Breast epithelium (tissue), 3 donors: Measurements from ENCODE around the gene TRIO.

Experiments used
- CTCF ChIP-seq, 3 donors: fragments of 450-650 bp; IDR thresholded peaks; one replicate each; pipeline ENCODE4 v1.5.1; 2016 to 2017; ENCODE audit warnings: antibody characterized with exemption in 3 of 3, mild to moderate bottlenecking in 3 of 3, moderate library complexity in 3 of 3
- POLR2A ChIP-seq: fragments of 450-650 bp; IDR thresholded peaks from one replicate; pipeline ENCODE4 v1.6.1; 2016; ENCODE audit warnings: antibody characterized with exemption, mild to moderate bottlenecking, moderate library complexity
- POLR2AphosphoS5 ChIP-seq, 3 donors: sonication (generic); formaldehyde crosslinking; IDR thresholded peaks; one replicate each; pipeline ENCODE4 v1.6.1; 2017; ENCODE audit warnings: antibody characterized with exemption in 3 of 3

GRCh38 chr5:14351845-14352712 lies 208.9 kb downstream of the TRIO start:
- TF ChIP-seq CTCF (IDR thresholded peaks at IDR 0.05) = peak; percentile 48 to 86 (median 78)
- no peak for TF ChIP-seq POLR2AphosphoS5 (IDR thresholded peaks at IDR 0.05)
- TF ChIP-seq POLR2A = no peak
